Measurements from ENCODE around the gene NOP58. TPM values are rescaled to one million over a fixed set of nuclear protein-coding genes. Genes with fewer than 3 reads are reported as not detected.
"Not testable (repeated sequence)": the region's sequence is repeated elsewhere in the genome, so short reads cannot be mapped to it uniquely, and the experiment has no call there.

The NOP58 gene
- 200 and 296 TPM in 2 replicates for total RNA-seq (2014; rRNA removed; shearing (Covaris generic))

GRCh38 chr2:202265467-202266277, at the start of gene NOP58:
Gene NOP58, plus strand, starts transcription at chr2:202265763. Its CDS starts 179 bp downstream, at chr2:202265942.
- DNase-seq (ENCODE audit: low read depth): peak; percentile 95

GRCh38 chr2:202221873-202222272, 43.7 kb upstream of the NOP58 start:
- no peak for DNase-seq (ENCODE audit: low read depth)

GRCh38 chr2:202237787-202238233, 27.8 kb upstream of the NOP58 start:
- DNase-seq (ENCODE audit: low read depth): peak; percentile 34

- peak; percentile 94 for DNase-seq (ENCODE audit: low read depth)
These were observed 27.0 kb upstream of the NOP58 start, which contains the start of gene SUMO1 for GRCh38 chr2:202238234-202239197. Gene SUMO1, minus strand, starts transcription at chr2:202238597. Its CDS starts 146 bp downstream, at chr2:202238451.

GRCh38 chr2:202247710-202248109, 17.9 kb upstream of the NOP58 start:
- DNase-seq (ENCODE audit: low read depth): not testable (repeated sequence)

- DNase-seq (ENCODE audit: low read depth): no peak
These were observed 15.9 kb upstream of the NOP58 start for GRCh38 chr2:202249521-202250253.

- DNase-seq (ENCODE audit: low read depth): no peak
These were observed 14.1 kb upstream of the NOP58 start for GRCh38 chr2:202251494-202251893.

- DNase-seq (ENCODE audit: low read depth): no peak
These were observed 4.0 kb upstream of the NOP58 start for GRCh38 chr2:202261531-202261930.

GRCh38 chr2:202267495-202267894, 1.9 kb downstream of the NOP58 start:
- no peak for DNase-seq (ENCODE audit: low read depth)

GRCh38 chr2:202269585-202269984, 4.0 kb downstream of the NOP58 start:
- no peak for DNase-seq (ENCODE audit: low read depth)

- DNase-seq (ENCODE audit: low read depth): no peak
These were observed 4.9 kb downstream of the NOP58 start for GRCh38 chr2:202270487-202270886.

- peak; percentile 26 for DNase-seq (ENCODE audit: low read depth)
These were observed 10.6 kb downstream of the NOP58 start for GRCh38 chr2:202276078-202276720.

- peak; percentile 22 for DNase-seq (ENCODE audit: low read depth)
These were observed 12.6 kb downstream of the NOP58 start for GRCh38 chr2:202278036-202278760.

- no peak for DNase-seq (ENCODE audit: low read depth)
These were observed 13.4 kb downstream of the NOP58 start for GRCh38 chr2:202278944-202279343.

- DNase-seq (ENCODE audit: low read depth): no peak
These were observed 21.0 kb downstream of the NOP58 start for GRCh38 chr2:202286595-202286994.

- no peak for DNase-seq (ENCODE audit: low read depth)
These were observed 24.0 kb downstream of the NOP58 start for GRCh38 chr2:202289394-202290204.

- no peak for DNase-seq (ENCODE audit: low read depth)
These were observed 24.8 kb downstream of the NOP58 start for GRCh38 chr2:202290316-202290715.

GRCh38 chr2:202290970-202291369, 25.4 kb downstream of the NOP58 start:
- DNase-seq (ENCODE audit: low read depth): no peak

- DNase-seq (ENCODE audit: low read depth): no peak
These were observed 34.1 kb downstream of the NOP58 start for GRCh38 chr2:202299712-202300111.

Measured in Daoy (cell line).